Stimulated activated CD4-positive, alpha-beta T cell treated with anti-CD3 and anti-CD28 coated beads, Interleukin-2, amount 100 ng/mL, for 4 hours (primary cell): ENCODE results near the gene RAD51.
"Not testable (repeated sequence)": the region's sequence is repeated elsewhere in the genome, so short reads cannot be mapped to it uniquely, and the experiment has no call there.

ENCODE experiments used
- DNase-seq: peaks from one replicate; pipeline ENCODE4 v3.0.0-alpha.2; 2020; ENCODE audit warnings: low read depth

RAD51 gene

DNA sequence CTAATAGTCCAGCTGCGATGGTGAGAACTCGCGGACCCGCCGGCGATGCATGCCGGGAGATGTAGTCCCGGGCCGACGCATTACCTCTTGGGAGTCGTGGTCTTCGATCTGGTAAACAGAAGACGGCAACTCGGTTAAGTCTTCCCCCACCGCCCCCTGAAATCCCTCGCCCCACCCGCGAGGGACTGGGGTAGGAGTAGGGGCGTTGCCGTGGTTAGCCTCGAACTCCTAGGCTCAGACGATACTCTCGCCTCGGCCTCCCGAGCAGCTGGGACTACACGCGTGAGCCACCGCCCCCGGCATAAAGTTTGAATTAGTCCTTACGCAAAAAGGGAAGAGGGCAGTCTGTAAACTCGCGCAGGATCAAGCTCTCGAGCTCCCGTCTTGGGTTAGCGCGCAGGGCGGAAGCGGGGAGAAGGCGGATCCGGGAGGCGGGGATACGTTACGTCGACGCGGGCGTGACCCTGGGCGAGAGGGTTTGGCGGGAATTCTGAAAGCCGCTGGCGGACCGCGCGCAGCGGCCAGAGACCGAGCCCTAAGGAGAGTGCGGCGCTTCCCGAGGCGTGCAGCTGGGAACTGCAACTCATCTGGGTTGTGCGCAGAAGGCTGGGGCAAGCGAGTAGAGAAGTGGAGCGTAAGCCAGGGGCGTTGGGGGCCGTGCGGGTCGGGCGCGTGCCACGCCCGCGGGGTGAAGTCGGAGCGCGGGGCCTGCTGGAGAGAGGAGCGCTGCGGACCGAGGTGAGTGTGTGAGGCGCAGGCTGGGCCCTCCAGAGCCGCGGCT, at the start of gene RAD51:
Gene RAD51 (plus strand): TSS at position 487 of the 781 bp plus-strand sequence. CDS start 3,585 bp downstream, outside the sequence.
- DNase-seq = peak; percentile 88

DNA sequence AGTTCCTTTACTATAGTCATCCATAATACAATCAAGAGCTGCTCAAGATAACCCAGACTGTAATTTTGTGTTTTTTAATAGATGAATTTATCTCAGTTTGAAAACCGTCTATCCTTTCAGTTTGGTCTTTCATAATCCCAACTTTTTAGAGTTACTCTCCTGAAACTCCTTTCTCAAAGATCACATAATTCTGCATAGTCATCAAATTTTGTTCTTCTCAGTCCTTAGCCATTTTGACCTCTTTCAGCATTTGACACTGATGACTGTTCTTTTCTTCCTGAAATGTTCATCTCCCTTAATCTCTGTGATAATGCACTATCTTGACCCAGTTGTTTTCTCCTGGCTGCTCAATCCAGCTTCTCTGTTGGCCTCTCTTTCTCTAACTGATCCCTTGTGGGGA, 47.5 kb upstream of the RAD51 start:
- DNase-seq = no peak

DNA sequence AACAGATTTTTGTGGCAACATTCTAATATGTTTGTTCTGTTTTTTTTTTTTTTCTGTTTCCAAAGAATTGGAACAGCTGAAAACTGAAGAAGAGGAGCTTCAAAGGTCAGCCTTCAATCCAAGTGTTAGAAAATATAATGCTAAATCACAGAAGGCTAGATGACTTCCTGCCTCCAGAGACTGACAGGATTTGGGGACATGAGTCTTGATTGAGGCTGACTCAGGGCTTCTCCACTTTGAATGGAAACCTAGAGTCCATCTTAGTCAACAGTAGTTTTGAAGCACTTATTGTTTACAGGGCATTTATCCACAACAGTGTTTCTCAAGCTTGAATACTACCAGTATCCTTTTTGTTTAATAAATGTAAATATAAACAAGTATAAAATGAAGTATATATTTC, 44.5 kb upstream of the RAD51 start:
- no peak for DNase-seq

DNA sequence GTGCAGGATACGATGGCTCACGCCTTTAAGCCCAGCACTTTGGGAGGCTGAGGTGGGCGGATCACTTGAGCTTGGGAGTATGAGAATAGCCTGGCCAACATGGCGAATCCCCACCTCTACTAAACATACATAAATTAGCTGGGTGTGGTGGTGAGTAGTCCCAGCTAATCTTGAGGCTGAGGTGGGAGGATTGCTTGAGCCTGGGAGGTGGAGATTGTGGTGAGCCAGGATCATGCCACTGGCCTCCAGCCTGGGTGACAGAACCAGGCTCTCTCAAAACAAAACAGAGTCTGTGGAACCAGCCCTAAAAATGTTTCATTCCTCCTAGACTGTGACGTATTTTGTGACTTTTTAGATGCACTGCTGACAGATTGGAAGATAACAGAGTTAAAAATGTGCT, 34.3 kb upstream of the RAD51 start:
- no peak for DNase-seq

DNA sequence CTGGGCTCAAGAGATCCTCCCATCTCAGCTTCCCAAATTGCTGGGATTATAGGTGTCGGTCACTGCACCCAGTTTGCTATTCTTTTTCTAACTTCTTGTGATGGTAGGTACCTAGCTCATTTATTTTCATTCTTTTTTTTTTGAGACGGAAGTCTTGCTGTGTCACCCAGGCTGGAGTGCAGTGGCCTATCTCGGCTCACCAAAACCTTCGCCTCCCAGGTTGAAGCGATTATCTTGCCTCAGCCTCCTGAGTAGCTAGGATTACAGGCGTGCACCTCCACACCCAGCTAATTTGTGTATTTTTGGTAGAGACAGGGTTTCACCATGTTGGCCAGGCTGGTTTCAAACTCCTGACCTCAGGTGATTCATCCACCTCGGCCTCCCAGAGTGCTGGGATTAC, 30.1 kb upstream of the RAD51 start:
- DNase-seq = no peak

DNA sequence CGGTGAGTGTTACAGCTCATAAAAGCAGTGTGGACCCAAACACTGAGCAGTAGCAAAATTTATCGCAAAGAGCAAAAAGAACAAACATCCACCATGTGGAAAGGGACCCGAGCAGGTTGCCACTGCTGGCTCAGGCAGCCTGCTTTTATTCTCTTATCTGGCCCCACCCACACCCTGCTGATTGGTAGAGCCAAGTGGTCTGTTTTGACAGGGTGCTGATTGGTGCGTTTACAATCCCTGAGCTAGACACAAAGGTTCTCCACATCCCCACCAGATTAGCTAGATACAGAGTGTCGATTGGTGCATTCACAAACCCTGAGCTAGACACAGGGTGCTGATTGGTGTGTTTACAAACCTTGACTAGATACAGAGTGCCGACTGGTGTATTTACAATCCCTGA, 18.7 kb upstream of the RAD51 start:
- DNase-seq = not testable (repeated sequence)

DNA sequence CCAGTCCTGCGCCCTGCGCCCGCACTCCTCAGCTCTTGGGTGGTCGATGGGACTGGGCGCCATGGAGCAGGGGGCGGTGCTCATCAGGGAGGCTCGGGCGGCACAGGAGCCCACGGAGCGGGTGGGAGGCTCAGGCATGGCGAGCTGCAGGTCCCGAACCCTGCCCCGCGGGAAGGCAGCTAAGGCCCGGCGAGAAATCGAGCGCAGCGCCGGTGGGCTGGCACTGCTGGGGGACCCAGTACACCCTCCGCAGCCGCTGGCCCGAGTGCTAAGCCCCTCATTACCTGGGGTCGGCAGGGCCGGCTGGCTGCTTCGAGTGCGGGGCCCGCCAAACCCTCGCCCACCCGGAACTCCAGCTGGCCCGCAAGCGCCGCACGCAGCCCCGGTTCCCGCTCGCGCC, 18.1 kb upstream of the RAD51 start:
- DNase-seq = not testable (repeated sequence)

DNA sequence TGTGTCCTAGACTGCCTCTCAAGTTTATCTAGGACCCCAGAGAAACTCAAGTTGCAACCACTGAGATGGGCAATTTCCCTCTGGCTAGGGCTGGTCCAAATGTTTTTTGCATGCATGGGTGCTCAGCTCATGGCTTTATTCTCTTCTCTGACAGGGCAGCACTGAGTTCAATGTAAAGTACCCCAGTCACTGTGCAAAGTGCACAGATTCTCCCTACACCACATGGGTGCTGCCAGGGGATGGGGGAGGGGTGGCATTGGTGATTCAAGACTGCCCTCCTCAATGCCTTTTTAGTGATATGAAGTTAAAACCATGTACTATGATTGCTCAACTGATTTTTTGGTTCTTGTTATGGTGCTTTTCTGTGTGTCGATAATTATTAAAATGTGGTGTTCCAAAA, 14.8 kb upstream of the RAD51 start:
- no peak for DNase-seq

DNA sequence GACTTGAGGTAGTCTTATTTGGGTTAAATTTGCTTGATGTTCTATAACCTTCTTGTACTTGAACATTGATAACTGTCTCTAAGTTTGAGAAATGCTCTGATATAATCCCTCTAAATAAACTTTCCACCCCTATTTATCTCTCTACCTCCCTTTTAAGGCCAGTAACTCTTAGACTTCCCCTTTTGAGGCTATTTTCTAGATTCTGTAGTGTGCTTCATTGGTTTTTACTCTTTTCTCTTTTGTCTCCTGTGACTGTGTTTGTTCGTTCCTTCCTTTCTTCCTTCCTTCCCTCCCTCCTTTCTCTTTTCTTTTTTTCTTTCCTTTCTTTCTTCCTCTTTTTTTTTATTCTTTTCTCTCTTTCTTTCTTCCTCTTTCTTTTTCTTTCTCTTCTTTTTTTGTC, 14.0 kb upstream of the RAD51 start:
- not testable (repeated sequence) for DNase-seq

DNA sequence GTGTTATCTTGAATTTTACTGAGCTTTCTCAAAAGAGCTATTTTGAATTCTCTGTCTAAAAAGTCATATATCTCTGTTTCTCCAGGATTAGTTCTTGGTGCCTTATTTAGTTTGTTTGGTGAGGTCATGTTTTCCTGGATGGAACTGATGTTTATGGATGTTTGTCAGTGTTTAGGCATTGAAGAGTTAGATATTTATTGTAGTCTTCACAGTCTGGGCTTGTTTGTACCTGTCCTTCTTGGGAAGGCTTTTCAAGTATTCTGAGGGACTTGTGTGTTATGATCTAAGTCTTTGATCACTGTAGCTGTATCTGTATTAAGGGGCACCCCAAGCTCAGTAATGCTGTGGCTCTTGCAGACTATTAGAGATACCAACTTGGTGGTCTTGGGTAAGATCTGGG, 10.6 kb upstream of the RAD51 start:
- no peak for DNase-seq

DNA sequence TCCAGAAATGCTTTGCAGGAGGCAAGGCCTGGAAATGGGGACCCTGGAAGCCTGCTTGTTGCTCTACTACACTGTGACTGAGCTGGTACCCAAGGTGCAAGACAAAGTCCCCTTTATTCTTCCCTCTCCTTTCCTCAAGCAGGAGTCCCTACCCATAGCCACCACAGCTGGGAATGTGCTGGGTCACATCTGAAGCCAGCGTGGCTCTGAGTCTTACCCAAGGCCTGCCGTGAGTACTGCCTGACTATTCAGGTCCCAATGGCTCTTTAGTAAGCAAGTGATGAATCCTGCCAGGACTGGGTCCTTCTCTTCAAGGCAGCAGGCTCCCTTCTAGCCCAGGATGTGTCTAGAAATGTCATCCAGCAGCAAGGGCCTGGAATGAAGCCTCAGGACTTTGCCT, 9.6 kb upstream of the RAD51 start:
- DNase-seq = no peak

DNA sequence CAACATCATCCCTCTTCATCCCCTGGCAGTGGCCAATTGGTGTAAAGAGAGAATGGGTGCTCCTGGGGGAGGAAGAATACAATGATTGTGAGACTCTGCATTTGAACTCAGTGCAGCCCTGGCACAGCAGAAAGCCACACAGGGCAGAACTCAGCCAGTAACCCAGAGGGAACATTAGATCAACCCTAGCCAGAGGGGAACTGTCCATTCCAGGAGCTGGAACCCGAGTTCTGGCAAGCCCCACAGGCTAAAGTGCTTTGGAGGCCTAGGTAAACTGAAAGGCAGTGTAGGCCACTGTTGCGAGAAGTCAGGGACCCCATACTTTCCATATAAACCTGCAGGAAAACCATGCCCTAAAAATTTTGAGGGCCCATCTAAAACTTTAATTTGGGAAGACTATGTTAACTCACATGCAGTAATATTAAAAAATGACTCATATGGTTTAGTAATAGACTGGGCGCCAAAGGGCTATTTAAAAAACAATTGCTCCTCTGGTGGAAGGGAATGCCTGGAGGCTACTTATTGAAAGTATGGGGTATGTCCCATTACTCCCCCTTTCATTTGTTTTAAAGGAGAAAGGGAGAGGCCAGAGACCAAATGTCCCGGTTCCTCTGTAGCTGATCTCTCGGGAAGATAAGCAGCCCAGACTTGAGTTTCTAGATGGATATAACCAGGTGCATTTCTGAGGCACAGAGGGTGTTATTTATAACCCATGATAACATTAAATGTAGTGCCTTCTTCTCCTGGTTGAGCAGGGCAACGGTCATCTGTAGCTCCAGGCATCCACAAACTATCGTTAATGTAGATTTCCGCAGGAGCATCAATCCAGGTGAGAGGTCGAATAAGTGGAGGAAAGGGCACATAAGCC, 5.8 kb upstream of the RAD51 start:
- DNase-seq = no peak

DNA sequence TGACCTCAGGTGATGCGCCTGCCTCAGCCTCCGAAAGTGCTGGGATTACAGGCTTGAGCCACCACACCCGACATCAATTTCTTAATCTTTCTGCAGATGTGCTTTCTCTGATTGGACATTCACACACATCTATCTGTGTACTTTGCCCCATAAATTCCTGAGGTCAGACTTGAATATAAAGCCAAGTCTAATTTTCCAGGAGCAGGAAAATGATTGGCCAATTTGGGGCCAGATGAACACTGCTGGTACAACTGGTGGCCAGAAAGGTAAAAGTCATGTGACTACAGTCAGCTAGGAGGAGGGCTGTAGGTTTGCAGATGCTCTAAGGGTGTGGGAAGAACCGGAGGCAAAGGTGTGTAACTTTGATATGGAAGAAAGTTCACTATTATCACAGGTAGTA, 3.2 kb upstream of the RAD51 start:
- DNase-seq = no peak

DNA sequence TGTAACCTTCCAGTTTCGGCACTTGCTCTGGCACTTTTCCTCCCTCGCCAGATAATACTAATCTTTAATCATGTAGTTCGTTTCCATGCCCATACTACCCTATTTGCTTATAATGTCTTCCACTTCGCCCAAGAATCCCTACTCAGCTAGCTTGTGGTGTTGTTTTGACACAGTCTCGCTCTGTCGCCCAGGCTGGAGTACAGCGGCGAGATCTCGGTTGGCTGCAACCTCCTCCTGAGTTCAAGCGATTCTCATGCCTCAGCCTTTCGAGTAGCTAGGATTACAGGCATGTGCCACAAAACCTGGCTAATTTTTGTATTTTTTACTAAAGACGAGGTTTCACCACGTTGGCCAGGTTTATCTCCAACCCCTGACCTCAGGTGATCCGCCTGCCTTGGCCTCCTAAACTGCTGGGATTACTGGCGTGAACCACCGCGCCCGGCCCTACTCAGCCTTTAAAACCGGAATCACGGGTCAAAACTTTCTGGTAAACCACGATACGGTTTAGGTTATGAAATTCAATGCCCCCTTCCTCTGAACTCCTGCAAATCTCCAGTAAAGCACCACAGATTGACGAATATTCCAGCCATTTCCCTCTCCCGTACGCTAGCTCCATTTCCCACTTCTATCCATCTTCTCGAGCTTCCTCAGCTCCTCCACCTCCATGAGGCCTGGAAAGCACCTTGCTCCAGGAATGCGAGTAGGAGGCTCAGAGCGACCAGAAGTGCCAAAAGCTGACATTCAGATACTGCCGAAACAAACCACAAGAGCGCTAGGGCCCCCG, 878 bp upstream of the RAD51 start:
- DNase-seq = no peak

DNA sequence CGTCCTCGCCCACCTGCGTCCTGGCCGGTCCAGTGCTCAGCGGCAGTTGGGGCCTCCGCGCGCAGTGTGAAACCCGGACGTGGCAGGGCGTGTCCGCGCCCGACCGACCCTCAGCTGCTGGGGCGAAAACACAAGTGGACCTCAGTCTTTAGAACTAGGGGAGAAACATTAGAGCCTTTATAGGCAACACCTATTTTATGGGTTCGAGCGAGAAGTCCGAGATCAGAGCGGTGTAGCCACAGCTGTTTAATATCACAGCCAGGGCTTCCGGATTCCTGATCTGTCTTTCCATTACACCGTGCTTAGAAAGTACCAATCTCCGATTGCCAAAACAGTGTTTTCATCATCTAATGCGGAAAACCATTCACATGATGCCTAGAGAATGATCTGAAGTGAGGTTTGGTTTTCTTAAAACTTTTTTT, 506 bp downstream of the RAD51 start:
- no peak for DNase-seq

DNA sequence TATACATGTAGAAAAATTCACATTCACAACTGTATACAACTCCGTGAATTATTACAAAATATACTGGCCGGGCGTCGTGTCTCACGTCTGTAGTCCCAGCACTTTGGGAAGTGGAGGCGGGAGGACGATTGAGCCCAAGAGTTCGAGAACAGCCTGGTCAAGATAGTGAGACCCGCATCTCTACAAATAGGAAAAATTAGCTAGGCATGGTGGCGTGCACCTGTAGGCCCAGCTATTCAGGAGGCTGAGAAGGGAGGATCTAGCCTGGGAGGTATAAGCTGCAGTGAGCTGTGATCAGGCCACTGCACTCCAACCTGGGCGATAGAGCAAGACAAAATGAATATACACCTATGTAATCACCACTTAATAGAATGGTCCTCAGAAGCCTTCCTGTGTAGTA, 1.3 kb downstream of the RAD51 start:
- DNase-seq = no peak

DNA sequence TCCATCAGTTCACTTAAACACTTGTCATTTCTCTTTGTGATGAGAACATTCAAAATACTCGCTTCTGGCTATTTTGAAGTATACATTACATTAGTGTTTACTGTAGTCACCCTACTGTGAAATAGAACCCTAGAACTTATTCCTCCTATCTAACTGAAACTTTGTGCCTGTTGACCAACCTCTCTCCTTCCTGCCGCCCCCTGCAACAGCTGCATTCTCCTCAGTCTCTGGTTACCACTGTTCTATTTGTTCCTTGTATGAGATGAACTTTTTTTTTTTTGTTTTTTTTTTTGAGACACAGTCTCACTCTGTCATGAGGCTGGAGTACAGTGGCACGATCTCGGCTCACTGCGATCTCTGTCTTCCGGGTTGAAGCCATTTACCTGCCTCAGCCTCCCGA, 2.9 kb downstream of the RAD51 start:
- no peak for DNase-seq

DNA sequence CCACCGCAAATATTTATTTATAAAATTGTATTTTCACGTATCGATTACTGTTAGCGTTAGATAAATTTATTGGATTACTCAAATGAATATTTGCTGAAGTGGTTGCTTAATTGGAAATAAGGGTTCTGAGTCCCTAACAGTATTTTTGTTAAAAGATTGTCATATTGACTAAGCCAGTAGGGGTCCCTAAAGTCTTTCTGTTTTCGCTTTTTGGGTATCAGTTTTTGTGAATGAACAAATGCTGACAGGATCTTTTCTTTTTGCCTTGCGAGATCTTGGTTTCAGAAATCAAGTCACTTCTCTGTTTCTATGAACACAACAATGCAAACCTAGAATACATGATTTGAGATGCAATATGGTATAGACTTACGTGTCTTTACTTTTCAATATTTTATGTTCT, 7.1 kb downstream of the RAD51 start:
- DNase-seq = no peak

DNA sequence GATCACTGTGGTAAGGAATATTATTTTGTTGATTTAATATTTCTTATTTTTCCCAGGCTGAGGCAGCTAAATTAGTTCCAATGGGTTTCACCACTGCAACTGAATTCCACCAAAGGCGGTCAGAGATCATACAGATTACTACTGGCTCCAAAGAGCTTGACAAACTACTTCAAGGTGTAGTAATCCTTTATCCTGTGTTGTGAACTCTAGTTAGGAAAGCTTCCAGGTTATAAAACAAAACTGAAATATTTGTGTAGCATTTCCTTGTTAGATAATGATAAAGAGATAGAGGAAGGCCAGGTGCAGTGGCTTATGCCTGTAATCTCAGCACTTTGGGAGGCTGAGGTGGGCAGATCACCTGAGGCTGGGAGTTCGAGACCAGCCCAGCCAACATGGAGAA, 11.1 kb downstream of the RAD51 start:
- DNase-seq = no peak

DNA sequence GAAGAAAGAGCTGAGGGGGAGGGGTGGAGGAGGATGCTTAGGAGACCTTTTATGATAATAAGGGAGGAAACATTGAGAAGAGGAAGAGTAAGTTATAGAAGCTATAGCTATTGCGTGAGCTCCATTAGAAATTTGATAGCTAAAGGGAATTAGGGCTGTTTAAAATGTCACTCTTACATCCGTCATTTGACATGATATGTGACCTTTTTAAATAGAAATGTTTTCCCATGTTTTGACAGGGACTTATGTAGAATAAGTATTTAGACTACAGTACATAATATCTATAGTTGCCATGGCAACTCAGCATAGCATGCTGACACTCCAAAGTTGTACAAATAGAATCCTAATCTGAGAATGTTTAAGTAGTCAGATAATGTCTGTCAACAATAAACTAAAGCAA, 19.2 kb downstream of the RAD51 start:
- no peak for DNase-seq

DNA sequence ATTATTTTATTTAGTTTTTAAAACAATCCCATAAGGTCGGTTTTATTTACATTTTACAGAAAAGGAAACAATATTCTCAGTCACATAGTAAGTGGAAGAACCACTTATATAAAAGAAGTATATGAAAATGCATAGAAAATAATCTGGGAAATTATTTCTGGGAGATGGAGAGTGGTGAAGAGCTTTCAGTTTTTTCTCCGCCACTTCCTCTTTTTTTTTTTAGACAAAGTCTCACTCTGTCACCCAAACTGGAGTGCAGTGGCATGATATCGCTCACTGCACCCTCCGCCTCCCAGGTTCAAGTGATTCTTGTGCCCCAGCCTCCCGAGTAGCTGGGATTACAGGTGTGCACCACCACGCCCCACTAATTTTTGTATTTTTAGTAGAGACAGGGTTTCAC, 21.2 kb downstream of the RAD51 start:
- no peak for DNase-seq

DNA sequence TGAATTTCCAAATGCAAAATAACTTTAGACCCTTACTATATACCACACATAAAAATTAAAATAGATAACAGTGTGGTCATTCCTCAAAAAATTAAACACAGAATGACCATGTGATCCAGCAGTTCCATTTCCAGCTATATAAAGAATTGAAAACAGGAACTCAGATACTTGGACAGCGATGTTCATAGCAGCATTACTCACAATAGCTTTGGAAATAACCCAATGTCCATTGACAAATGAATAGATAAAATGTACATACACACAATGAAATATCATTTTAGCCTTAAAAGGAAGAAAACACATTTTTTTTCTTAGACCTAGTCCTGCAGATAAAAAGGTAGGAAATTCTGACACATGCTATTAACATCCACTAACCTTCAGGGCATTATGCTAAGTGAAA, 26.7 kb downstream of the RAD51 start:
- DNase-seq = no peak

DNA sequence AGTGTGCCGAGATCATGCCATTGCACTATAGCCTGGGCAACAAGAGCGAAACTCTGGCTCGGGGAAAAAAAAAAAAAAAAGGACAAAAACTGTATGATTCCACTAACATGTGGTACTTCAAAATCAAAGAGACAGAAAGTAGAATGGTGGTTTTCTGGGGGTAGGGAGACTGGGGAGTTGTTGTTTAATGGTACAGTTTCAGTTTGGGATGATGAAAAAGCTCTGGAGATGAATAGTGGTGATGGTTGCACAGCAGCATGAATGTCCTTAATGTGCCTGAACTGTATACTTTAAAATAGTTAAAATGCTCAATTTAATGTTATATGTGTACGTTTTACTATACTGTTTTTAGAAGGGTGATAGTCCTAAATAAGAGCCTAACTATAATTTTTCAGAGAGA, 27.4 kb downstream of the RAD51 start:
- DNase-seq = no peak
